SK-N-SH treated with all-trans-retinoic acid at 6 μM for 48 hours (cell line): Measurements from ENCODE around the gene RBFOX1.

Source experiments
- ATAC-seq: fragments of 200-7000 bp; cut with Tn5 transposase; 3 replicates; pipeline ENCODE4 v1.9.1; 2020; ENCODE audit warnings: mild to moderate bottlenecking, moderate library complexity
- ARNTL ChIP-seq: fragments of 450-650 bp; formaldehyde crosslinking; IDR thresholded peaks from 2 replicates; pipeline ENCODE4 v1.5.0; 2020; ENCODE audit warnings: low read depth, mild to moderate bottlenecking, moderate library complexity, borderline replicate concordance
- BACH2 ChIP-seq: fragments of 250-450 bp; sonication (Bioruptor Pico); IDR thresholded peaks from 2 replicates; pipeline ENCODE4 v1.9.0; 2021; ENCODE audit warnings: mild to moderate bottlenecking, borderline replicate concordance
- CREB5 ChIP-seq: fragments of 250-450 bp; sonication (Bioruptor Pico); IDR thresholded peaks from 2 replicates; pipeline ENCODE4 v1.5.1; 2020; ENCODE audit warnings: low read depth, mild to moderate bottlenecking, moderate library complexity
- CSDC2 ChIP-seq: fragments of 250-450 bp; sonication (Bioruptor Pico); IDR thresholded peaks from 2 replicates; pipeline ENCODE4 v1.5.0; 2020; ENCODE audit warnings: mild to moderate bottlenecking, moderate library complexity
- CSRNP3 ChIP-seq: fragments of 250-450 bp; sonication (Bioruptor Pico); IDR thresholded peaks from 2 replicates; pipeline ENCODE4 v1.5.1; 2021; ENCODE audit warnings: mild to moderate bottlenecking, moderate library complexity
- ESRRG ChIP-seq: fragments of 250-450 bp; sonication (Bioruptor Pico); IDR thresholded peaks from 2 replicates; pipeline ENCODE4 v1.6.1; 2021; ENCODE audit warnings: mild to moderate bottlenecking
- ISL1 ChIP-seq: fragments of 250-450 bp; sonication (Bioruptor Pico); IDR thresholded peaks from 2 replicates; pipeline ENCODE4 v2.1.2; 2022; ENCODE audit warnings: mild to moderate bottlenecking, moderate library complexity
- OSR1 ChIP-seq: fragments of 250-450 bp; sonication (Bioruptor Pico); IDR thresholded peaks from 2 replicates; pipeline ENCODE4 v1.8.0; 2022; ENCODE audit warnings: moderate library complexity, mild to moderate bottlenecking, inconsistent platforms
- PATZ1 ChIP-seq: fragments of 250-450 bp; sonication (Bioruptor Pico); IDR thresholded peaks from 2 replicates; pipeline ENCODE4 v1.8.0; 2020; ENCODE audit warnings: mild to moderate bottlenecking, moderate library complexity, borderline replicate concordance
- POU6F1 ChIP-seq: fragments of 250-450 bp; sonication (Bioruptor Pico); IDR thresholded peaks from 2 replicates; pipeline ENCODE4 v1.8.0; 2021; ENCODE audit warnings: low read depth, mild to moderate bottlenecking, moderate library complexity, borderline replicate concordance
- PPARA ChIP-seq: fragments of 250-450 bp; sonication (Bioruptor Pico); IDR thresholded peaks from 2 replicates; pipeline ENCODE4 v1.5.0; 2020; ENCODE audit warnings: mild to moderate bottlenecking, borderline replicate concordance
- RARB ChIP-seq: fragments of 250-450 bp; sonication (Bioruptor Pico); IDR thresholded peaks from 2 replicates; pipeline ENCODE4 v1.8.0; 2021; ENCODE audit warnings: mild to moderate bottlenecking, moderate library complexity
- SNAI2 ChIP-seq: fragments of 250-450 bp; sonication (Bioruptor Pico); IDR thresholded peaks from 2 replicates; pipeline ENCODE4 v1.5.0; 2020; ENCODE audit warnings: mild to moderate bottlenecking, moderate library complexity
- TCF4 ChIP-seq: fragments of 250-450 bp; sonication (Bioruptor Pico); IDR thresholded peaks from 2 replicates; pipeline ENCODE4 v1.8.0; 2021; ENCODE audit warnings: mild to moderate bottlenecking, moderate library complexity, borderline replicate concordance
- TOX ChIP-seq: fragments of 250-450 bp; sonication (Bioruptor Pico); IDR thresholded peaks from 2 replicates; pipeline ENCODE4 v1.8.0; 2021; ENCODE audit warnings: mild to moderate bottlenecking, moderate library complexity, borderline replicate concordance
- TSHZ2 ChIP-seq: fragments of 250-450 bp; sonication (Bioruptor Pico); IDR thresholded peaks from 2 replicates; pipeline ENCODE4 v1.5.0; 2020; ENCODE audit warnings: mild to moderate bottlenecking, moderate library complexity
- ZC3H10 ChIP-seq: fragments of 250-450 bp; sonication (Bioruptor Pico); IDR thresholded peaks from 2 replicates; pipeline ENCODE4 v1.5.1; 2021; ENCODE audit warnings: mild to moderate bottlenecking, moderate library complexity
- ZFP3 ChIP-seq: fragments of 250-450 bp; sonication (Bioruptor Pico); IDR thresholded peaks from 2 replicates; pipeline ENCODE4 v1.5.0; 2020; ENCODE audit warnings: mild to moderate bottlenecking, moderate library complexity
- ZFP30 ChIP-seq: fragments of 450-650 bp; formaldehyde crosslinking; IDR thresholded peaks from 2 replicates; pipeline ENCODE4 v1.5.0; 2022; ENCODE audit warnings: mild to moderate bottlenecking, moderate library complexity
- ZNF565 ChIP-seq: fragments of 450-650 bp; formaldehyde crosslinking; conservative IDR thresholded peaks from 2 replicates; pipeline ENCODE4 v1.5.0; 2020; ENCODE audit warnings: low read depth, mild to moderate bottlenecking, moderate library complexity
- ZNF70 ChIP-seq: fragments of 450-650 bp; formaldehyde crosslinking; IDR thresholded peaks from 2 replicates; pipeline ENCODE4 v1.5.0; 2020; ENCODE audit warnings: mild to moderate bottlenecking, moderate library complexity

Gene RBFOX1

GRCh38 chr16:7437135-7437804 is 104.6 kb downstream of the RBFOX1 start:
- TF ChIP-seq CSDC2, result no peak
- TF ChIP-seq, all 23 proteins: peak for 0
- no peak for ATAC-seq

GRCh38 chr16:7437843-7438242 is 105.2 kb downstream of the RBFOX1 start:
- no peak for ATAC-seq
- TF ChIP-seq POU6F1 (CRISPR knock-in tag) (no peak), ZFP30 (CRISPR knock-in tag) (no peak), CSRNP3 (CRISPR knock-in tag) (no peak)

DNA sequence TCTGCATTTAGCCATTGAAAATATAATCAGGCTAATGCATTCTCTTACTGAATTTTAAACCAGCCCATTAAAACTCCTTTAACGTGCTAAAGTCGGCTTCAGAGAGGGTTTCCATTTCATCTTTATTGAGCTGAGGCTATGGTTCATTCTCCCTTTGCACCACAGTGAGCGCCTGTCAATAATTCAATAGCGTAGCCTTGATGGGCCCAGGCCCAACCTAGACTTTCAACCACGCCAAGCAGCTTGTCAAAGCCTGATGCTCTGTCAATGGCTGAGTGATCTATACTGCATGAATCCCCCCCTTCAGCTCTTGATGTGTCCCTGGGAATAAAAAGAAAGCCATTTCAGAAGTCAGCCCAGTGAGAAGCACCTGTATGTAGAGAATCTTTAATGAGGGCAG is 106.0 kb downstream of the RBFOX1 start:
- TF ChIP-seq CSDC2 (no peak), CREB5 (no peak), OSR1 (no peak), ZFP30 (CRISPR knock-in tag) (no peak), ZC3H10 (CRISPR knock-in tag) (no peak), TCF4 (CRISPR knock-in tag) (no peak), ZNF565 (CRISPR knock-in tag) (no peak), RARB (CRISPR knock-in tag) (no peak), TOX (no peak), ISL1 (no peak), ARNTL (CRISPR knock-in tag) (no peak), ZNF70 (CRISPR knock-in tag) (no peak), ESRRG (CRISPR knock-in tag) (no peak), CSRNP3 (CRISPR knock-in tag) (no peak), PPARA (CRISPR knock-in tag) (no peak), TSHZ2 (CRISPR knock-in tag) (no peak), BACH2 (no peak), SNAI2 (CRISPR knock-in tag) (no peak)
- ATAC-seq, result no peak

DNA sequence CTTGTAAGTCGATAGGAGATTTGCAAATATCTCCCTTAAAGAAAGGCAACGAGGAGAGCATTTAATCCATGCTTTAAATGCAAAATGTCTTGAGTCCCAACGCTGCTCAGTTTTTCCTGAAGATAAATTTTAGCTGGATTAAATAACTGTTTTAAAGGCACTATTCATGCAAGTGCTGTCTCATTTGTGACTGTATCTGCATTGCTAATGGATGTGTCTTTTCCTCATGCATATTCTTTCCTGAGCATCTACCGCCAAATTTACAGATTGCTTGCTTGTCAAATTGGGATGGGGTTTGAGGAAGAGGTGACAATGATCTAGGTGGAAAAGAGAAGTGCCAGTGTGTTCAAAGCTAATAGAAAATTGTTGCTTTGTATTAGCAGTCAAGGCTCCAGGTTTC is 106.9 kb downstream of the RBFOX1 start:
- ATAC-seq, result no peak
- no peak for TF ChIP-seq RARB (CRISPR knock-in tag)
- no peak for TF ChIP-seq CREB5
- no peak for TF ChIP-seq ZFP30 (CRISPR knock-in tag)
- no peak for TF ChIP-seq ZFP3 (CRISPR knock-in tag)
- TF ChIP-seq CSRNP3 (CRISPR knock-in tag), result no peak
- TF ChIP-seq ARNTL (CRISPR knock-in tag), result no peak
- no peak for TF ChIP-seq SNAI2 (CRISPR knock-in tag)
- TF ChIP-seq TOX, result no peak
- no peak for TF ChIP-seq CSDC2
- no peak for TF ChIP-seq PATZ1
